A172 (cell line): ENCODE measurements around the gene UBE2H. TPM values are rescaled to one million over a fixed set of nuclear protein-coding genes. Genes with fewer than 3 reads are reported as not detected.

Experiments used
- DNase-seq: peaks from one replicate; pipeline ENCODE4 v3.0.0-alpha.2; 2015; ENCODE audit warnings: low spot score
- total RNA-seq: library from RNA; depleted of rRNA; stranded (reverse); fragments of >200 nt; shearing (Covaris generic); gene quantifications from 2 replicates; pipeline ENCODE4 v1.2.3, GENCODE V29; 2014

UBE2H gene
- total RNA-seq, 1 experiment from 2014 or later, result 94.8 TPM

- no peak for DNase-seq
Measured at GRCh38 chr7:129950191-129950932, 2.4 kb downstream of the UBE2H start.

- DNase-seq, result peak; percentile 59
Measured at GRCh38 chr7:129949292-129950133, 3.2 kb downstream of the UBE2H start.

DNA sequence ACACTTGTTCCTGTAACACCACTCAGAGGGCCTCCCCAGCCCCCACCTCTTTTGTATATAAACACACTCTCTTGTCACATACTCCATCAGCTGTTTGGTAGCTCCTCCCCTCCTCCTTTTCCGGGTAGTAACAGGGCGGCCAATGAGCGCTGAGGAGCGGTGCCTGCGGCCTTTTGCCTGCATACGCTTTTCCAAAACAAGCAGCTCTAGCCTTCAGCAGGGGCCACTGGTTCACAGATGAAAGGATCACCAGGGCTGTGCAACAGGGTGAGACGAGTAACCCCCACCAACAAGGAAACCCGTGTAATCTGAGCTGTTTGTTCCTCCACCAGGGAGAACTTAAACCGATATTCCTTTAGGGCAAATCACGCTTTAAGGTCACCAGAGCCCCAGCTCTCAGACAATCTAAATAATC is 3.9 kb downstream of the UBE2H start:
- peak; percentile 86 for DNase-seq

GRCh38 chr7:129948338-129948737 is 4.4 kb downstream of the UBE2H start:
- DNase-seq, result no peak

- DNase-seq, result no peak
Measured at GRCh38 chr7:129947701-129948100, 5.1 kb downstream of the UBE2H start.

DNA sequence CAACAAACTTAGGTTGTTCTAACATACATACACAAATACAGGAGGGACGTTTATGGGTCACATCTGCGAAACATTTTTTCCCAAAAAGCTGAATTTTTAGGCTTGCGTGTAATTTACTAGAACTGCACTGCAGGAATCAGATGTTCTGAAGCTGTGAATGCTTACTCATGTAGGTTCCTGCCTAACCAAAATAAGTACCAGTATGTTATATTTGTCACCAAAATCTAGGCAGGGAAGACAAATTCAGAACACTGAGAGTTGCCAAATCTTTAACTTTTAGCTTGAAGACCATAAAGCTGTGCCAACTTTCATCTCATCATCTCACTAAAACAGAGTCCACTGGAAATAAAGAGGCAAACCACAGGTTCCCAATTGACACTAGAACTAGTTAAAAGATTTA is 5.7 kb downstream of the UBE2H start:
- DNase-seq, result no peak

- no peak for DNase-seq
Measured at GRCh38 chr7:129946282-129946681, 6.5 kb downstream of the UBE2H start.

GRCh38 chr7:129943352-129943751 is 9.4 kb downstream of the UBE2H start:
- no peak for DNase-seq

- no peak for DNase-seq
Measured at GRCh38 chr7:129940329-129940728, 12.4 kb downstream of the UBE2H start.

DNA sequence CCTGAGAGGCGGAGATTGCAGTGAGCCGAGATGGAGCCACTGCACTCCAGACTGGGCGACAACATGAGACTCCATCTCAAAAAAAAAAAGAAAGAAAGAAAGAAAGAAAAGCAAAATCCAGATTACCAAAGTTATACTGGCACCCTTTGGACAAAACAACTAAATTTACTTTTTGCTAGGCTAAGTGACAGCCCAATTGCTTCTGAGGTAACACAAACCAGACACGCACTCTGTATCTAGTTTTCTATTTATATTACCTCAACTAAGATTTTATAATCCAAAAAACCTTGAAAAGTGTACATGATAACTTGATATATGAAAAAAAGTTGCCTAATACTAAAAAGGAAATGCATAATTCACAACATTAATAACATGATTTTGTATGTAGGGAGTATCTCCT is 12.9 kb downstream of the UBE2H start:
- no peak for DNase-seq

- no peak for DNase-seq
Measured at GRCh38 chr7:129933627-129934026, 19.1 kb downstream of the UBE2H start.

DNA sequence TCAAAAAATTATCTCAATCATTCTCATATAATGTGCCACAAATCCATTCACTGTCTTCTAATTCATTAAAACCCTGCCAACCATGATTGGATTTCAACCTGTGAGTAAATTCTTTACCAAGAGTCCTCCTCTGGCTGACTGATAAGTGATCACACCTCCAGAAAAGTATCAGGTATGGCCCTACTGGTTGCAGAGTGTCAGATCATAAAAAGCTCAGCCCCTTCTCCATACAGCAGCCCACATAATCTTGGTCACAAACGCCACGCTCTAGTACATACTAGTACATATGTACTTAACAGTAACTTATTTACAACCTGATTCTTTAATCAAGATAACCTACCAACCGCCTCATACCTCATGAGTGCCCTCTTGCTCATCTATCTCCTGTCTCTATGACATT is 26.1 kb downstream of the UBE2H start:
- DNase-seq, result no peak

DNA sequence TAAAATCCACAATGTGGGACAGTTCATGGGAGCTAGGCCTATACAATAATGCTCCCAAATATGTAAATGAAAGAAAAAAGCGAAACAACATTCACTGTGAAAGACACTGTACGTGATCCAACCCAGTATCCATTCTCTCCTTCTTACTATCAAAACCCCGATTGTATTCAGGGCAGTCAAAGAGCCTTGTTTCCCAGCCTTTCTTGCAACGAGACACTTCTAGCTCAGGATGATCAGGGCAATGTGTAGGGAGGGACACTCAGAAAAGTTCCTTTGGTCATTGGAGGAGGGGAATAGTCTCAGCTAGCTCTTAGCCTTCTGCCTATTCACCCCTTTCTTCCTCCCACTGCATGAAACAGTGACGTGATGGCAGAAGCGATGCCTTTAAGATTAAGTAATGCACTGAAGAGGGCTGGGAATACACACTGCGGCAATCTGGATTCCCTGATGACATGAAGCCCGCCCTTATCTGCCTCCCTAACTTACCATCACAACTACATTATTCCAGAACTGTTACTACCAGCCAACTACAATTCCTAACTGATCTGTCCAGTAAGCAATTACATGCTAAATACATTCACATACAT is 27.3 kb downstream of the UBE2H start:
- no peak for DNase-seq

DNA sequence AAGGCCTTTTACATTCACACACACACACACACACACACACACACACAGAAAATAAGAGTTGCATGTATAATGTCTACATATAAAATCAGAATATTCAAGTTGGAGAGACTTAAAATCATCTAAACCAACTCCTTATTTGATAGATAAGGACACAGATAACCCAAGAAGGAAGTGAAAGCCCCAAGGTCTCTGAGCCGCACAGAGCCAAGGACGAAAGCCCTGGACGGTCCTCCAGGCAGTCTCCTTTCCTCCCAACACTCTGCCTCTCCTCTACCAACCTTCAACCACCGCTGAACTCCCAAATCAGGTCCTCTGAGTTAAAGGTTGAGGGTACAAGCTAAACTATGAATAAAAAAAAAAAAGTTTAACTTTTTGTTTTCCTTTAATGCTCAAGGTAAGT is 28.2 kb downstream of the UBE2H start:
- no peak for DNase-seq

DNA sequence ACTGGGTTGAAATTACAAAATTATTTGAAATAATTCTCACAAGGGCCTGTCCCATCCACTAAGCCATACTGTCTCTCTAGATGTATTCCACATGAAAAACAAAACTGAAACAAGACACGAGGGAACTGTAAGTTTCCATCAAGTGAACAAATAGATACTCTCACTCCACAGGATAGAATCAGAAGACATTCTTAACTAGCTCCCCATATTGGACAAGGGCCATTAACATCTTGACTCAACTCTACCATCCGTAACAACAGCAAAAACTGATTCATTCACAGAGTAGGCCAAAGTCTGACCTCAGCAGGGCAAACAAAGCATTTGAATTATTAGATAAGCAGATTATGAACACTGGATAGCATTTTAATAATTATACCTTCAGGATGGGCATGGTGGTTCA is 29.1 kb downstream of the UBE2H start:
- peak; percentile 29 for DNase-seq

DNA sequence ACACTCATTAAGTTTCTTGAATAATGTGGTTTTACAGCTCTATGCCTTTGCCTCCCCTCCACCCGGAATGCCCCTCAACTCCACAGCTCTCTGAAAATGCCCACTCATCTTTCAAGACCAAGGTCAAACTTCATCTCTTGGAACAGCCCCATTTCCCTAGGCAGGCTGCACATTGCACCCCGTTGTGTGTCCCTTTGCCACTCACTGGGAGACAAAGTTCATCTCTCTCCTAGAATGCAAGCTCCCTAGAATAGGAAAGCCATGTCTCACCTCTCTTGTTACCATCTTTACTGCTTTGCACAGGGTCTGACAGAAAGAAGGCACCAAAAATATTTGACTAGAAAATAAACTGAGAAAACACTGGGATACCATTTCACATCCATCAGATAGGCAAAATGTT is 33.3 kb downstream of the UBE2H start:
- DNase-seq, result no peak

GRCh38 chr7:129918922-129919321 is 33.8 kb downstream of the UBE2H start:
- DNase-seq, result no peak

GRCh38 chr7:129917934-129918333 is 34.8 kb downstream of the UBE2H start:
- DNase-seq, result no peak

DNA sequence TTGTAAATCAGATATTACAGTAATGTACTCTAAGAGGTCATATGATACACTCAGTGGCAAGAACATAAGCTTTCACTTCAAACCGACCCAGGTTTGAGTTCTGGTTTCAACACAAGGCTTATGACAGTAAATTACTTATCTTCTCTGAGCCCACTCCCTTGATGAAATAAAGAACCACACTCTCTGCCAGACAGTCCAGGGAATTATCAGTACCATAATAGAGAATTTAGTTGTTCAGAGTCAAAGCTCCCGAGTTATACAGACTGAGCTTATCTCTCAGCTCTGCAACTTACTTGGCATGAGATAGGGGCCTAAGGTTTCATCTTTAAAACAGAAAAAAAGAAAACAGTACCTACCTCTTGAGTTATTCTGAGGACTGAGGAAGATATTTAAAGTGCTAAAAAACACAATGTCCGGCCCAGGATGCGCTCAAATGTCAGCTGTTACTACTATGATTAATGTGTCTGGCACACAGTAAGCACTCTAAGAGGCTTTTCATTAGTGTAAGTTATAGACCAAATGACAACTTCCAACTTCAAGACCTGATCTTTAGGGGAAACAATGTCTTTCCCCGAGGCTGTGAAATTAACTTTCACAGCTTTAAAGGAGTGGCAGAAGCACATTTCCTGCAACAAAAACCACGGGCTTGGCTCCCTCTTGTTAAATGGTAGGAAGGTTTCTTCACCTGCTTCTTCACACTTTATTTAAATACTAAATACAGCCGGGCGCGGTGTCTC is 38.1 kb downstream of the UBE2H start:
- DNase-seq, result no peak

GRCh38 chr7:129913428-129913827 is 39.3 kb downstream of the UBE2H start:
- no peak for DNase-seq

DNA sequence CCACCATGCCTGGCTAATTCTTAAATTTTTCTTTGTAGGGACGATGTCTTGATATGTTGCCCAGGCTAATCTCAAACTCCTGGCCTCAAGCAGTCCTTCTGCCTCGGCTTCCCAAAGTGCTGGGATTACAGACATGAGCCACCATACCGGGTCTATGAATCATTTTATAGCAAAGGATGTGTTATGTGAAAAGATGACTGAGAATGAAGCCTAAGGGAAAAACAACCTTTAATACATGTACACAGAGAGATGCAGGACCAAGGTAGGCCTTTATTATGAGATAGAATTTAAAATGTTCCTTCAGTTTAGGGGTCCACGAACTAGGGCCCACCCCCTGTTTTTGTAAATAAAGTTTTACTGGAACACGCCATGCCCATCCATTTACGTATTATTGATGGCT is 41.0 kb downstream of the UBE2H start:
- no peak for DNase-seq

GRCh38 chr7:129909669-129910068 is 43.1 kb downstream of the UBE2H start:
- no peak for DNase-seq
